ENCODE data around the gene UNC45A. TPM values are rescaled to one million over a fixed set of nuclear protein-coding genes. Genes with fewer than 3 reads are reported as not detected.

The UNC45A gene
- total and polyA plus RNA-seq, 2 of the 8 experiments (the other 6 are each of a cell fraction or from before 2014, with no cell fraction given), result 74.1 to 84.2 TPM

DNA sequence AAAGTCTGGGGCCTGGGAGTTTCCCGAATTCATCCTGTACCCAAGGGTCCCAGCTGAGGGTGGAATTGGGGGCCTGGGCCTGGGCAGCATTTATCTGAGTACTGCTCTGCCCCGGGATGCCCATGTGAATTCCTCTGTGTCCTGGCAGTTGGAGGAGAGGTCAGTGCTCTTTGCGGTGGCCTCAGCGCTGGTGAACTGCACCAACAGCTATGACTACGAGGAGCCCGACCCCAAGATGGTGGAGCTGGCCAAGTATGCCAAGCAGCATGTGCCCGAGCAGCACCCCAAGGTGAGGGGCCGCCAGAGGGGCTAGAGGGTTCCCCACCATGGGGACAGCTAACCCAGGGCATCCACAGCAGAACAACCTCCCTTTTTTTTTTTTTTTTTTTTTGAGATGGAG lies 13.4 kb downstream of the UNC45A start:
- Histone ChIP-seq H3K4ac (replicated peaks; ENCODE audit: insufficient read length, low read depth, low read length) (no peak overlapping the region), H3K27ac (ENCODE audit: low read depth, low read length) (no peak overlapping the region), H3K23me2 (ENCODE audit: low read depth, low read length) (no peaks in the 10 kb centered on the region), H3K9ac (replicated peaks in 1 of 4; ENCODE audit: extremely low read depth in 1 of 4, low read depth in 3 of 4, low read length in 3 of 4) (no peak overlapping the region), H4K20me1 (replicated peaks in 1 of 2; ENCODE audit: control insufficient read depth in 1 of 2, insufficient read depth in 2 of 2, low read length in 2 of 2) (peaks cover 0 to 4% of the 10 kb centered on the region in 2 experiments), H3K79me2 (ENCODE audit: control insufficient read depth in 1 of 2, insufficient read depth in 2 of 2, low read length in 2 of 2) (no peaks in the 10 kb centered on the region), H3K27me3 (replicated peaks in 1 of 4; ENCODE audit: control insufficient read depth in 3 of 4, extremely low read depth in 1 of 4, insufficient read depth in 3 of 4, low read length in 3 of 4) (no peaks in the 10 kb centered on the region), H3K36me3 (ENCODE audit: control insufficient read depth in 2 of 4, insufficient read depth in 4 of 4, low read length in 3 of 4) (peaks cover 14 to 73% (median 45%) of the 10 kb centered on the region in 4 experiments), H3K23ac (ENCODE audit: insufficient read length) (no peak overlapping the region), H4K91ac (replicated peaks; ENCODE audit: insufficient read length, low read length) (no peak overlapping the region), H4K8ac (ENCODE audit: extremely low read depth, insufficient read depth, low read length) (no peak overlapping the region), H2BK20ac (ENCODE audit: low read length) (no peak overlapping the region), H2BK12ac (ENCODE audit: low read depth, low read length) (no peak overlapping the region), H3K14ac (ENCODE audit: insufficient read length) (no peak overlapping the region), H2BK15ac (ENCODE audit: low read length) (no peak overlapping the region), H3K4me1 (replicated peaks in 1 of 4; ENCODE audit: control insufficient read depth in 3 of 4, insufficient read depth in 4 of 4, low read length in 3 of 4) (no peaks in the 10 kb centered on the region), H3K4me2 (ENCODE audit: insufficient read depth in 1 of 2, low read depth in 2 of 2, low read length in 2 of 2) (no peak overlapping the region), H4K5ac (ENCODE audit: insufficient read length, low read depth, low read length) (no peak overlapping the region), H2BK120ac (replicated peaks; ENCODE audit: low read depth, low read length) (no peak overlapping the region), H2AFZ (ENCODE audit: low read length) (no peak overlapping the region), H3K9me3 (ENCODE audit: insufficient read depth in 2 of 2, low read depth in 1 of 2, low read length in 1 of 2) (no peaks in the 10 kb centered on the region), H2BK5ac (ENCODE audit: low read depth, low read length) (no peak overlapping the region), H3K18ac (ENCODE audit: extremely low read depth, low read length) (no peak overlapping the region), H3K4me3 (ENCODE audit: extremely low read depth in 1 of 4, insufficient read depth in 2 of 4, low read depth in 3 of 4, low read length in 4 of 4) (no peak overlapping the region), H2AK5ac (ENCODE audit: low read depth, low read length) (no peak overlapping the region), H3K79me1 (ENCODE audit: low read depth, low read length) (no peaks in the 10 kb centered on the region; the same call in 1 of the 2 replicates), H3K56ac (replicated peaks; ENCODE audit: insufficient read length, low read depth, low read length) (no peak overlapping the region)
- no peak for TF ChIP-seq KDM4A (IDR thresholded peaks at IDR 0.05; ENCODE audit: low read depth, low read length, severe bottlenecking)
- no peak for TF ChIP-seq BRCA1 (IDR thresholded peaks at IDR 0.05; ENCODE audit: low read depth, low read length)
- no peak for TF ChIP-seq HDAC6 (IDR thresholded peaks at IDR 0.05; ENCODE audit: low read depth, low read length)
- no peak for TF ChIP-seq NANOG (IDR thresholded peaks at IDR 0.05; ENCODE audit: insufficient read depth, low read depth, low read length, poor library complexity, severe bottlenecking)
- TF ChIP-seq TBP (IDR thresholded peaks at IDR 0.05; ENCODE audit: low read depth, low read length), result no peak
- no peak for TF ChIP-seq RNF2 (IDR thresholded peaks at IDR 0.05; ENCODE audit: borderline replicate concordance, low read depth, low read length, missing control alignments, poor library complexity, severe bottlenecking)
- TF ChIP-seq SP2 (IDR thresholded peaks at IDR 0.05; ENCODE audit: low read length), result no peak
- no peak for TF ChIP-seq PHF8 (conservative IDR thresholded peaks at IDR 0.05; ENCODE audit: low read depth, low read length)
- TF ChIP-seq, protein P1, sequence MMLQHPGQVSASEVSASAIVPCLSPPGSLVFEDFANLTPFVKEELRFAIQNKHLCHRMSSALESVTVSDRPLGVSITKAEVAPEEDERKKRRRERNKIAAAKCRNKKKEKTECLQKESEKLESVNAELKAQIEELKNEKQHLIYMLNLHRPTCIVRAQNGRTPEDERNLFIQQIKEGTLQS (IDR thresholded peaks at IDR 0.05; ENCODE audit: insufficient read depth, low read depth, low read length), result no peak
- no peak for TF ChIP-seq POLR2A (IDR thresholded peaks at IDR 0.05; ENCODE audit: control extremely low read depth in 1 of 2, low read depth in 2 of 2, low read length in 2 of 2)
- no peak for TF ChIP-seq SIN3A (conservative IDR thresholded peaks at IDR 0.05 in 1 of 2, IDR thresholded peaks at IDR 0.05 in 1 of 2; ENCODE audit: low read depth in 1 of 2, low read length in 2 of 2)
- ChIA-PET CTCF (ENCODE audit: partially characterized antibody) (interaction anchor here (1.1 to 20.7 kb wide), 3 partner anchors 7 to 18 kb away, joined by 3 to 306 read pairs (median 306); partner anchors contain the start of genes HDDC3, RCCD1 and UNC45A), POLR2A (ENCODE audit: partially characterized antibody) (interaction anchor here (1.1 to 1.2 kb wide), 2 partner anchors 9 to 86 kb away, joined by 3 to 4 read pairs; no protein-coding TSS in a partner anchor)
- DNase-seq (ENCODE audit: low read depth in 1 of 2, low spot score in 2 of 2) (no peak), FAIRE-seq (no peak)
- WGBS, 2 experiments (ENCODE audit: extremely low coverage in 1 of 2, insufficient coverage in 1 of 2, insufficient read length in 1 of 2, insufficient replicate concordance in 2 of 2, low coverage in 1 of 2, low lambda C conversion rate in 2 of 2, missing lambda C conversion rate in 1 of 2), result 100% methylated on average over 8 of the region's 8 CpGs; no CpG with 5 or more reads in 1 of the 2 experiments
